Measurements from ENCODE around the gene FKBP1A.

GRCh38 chr20:1371202-1371782 is 21.6 kb downstream of the FKBP1A start:
- TF ChIP-seq GABPA (IDR thresholded peaks at IDR 0.05; ENCODE audit: low read depth) (no peak), CTCF (IDR thresholded peaks at IDR 0.05; ENCODE audit: insufficient read depth, low read length) (no peak), POLR2AphosphoS5 (IDR thresholded peaks at IDR 0.05; ENCODE audit: low read depth) (no peak), REST (IDR thresholded peaks at IDR 0.05; ENCODE audit: insufficient replicate concordance, low read depth) (no peak)
